A549 (cell line): ENCODE measurements around the gene KIAA0040.

Source experiments
- BCL3 ChIP-seq: fragments of >200 bp; sonication (Bioruptor Twin); formaldehyde crosslinking; IDR thresholded peaks from 3 replicates; pipeline ENCODE4 v1.6.1; 2016
- BHLHE40 ChIP-seq: IDR thresholded peaks from 2 replicates; pipeline ENCODE4 v1.6.1; 2012; ENCODE audit warnings: low read depth, low read length, inconsistent platforms
- CHD4 ChIP-seq: fragments of 200-600 bp; sonication (generic); IDR thresholded peaks from 2 replicates; pipeline ENCODE4 v1.6.1; 2016; ENCODE audit warnings: antibody characterized with exemption, mild to moderate bottlenecking, borderline replicate concordance
- CTCF ChIP-seq: fragments of >200 bp; sonication (Bioruptor Twin); formaldehyde crosslinking; IDR thresholded peaks from 3 replicates; pipeline ENCODE4 v1.5.1; 2016
- JUN ChIP-seq, 2 experiments: fragments of >200 bp; sonication (Bioruptor Twin); formaldehyde crosslinking; IDR thresholded peaks; 2 replicates in 1 of 2; 3 replicates in 1 of 2; pipeline ENCODE4 v1.6.1; 2016 to 2017
- NFE2L2 ChIP-seq: fragments of 150-350 bp; conservative IDR thresholded peaks from 2 replicates; pipeline ENCODE4 v1.6.1; 2014; ENCODE audit warnings: low read length
- PHF8 ChIP-seq: fragments of 200-600 bp; sonication (generic); IDR thresholded peaks from 2 replicates; pipeline ENCODE4 v1.6.1; 2016; ENCODE audit warnings: low read depth, mild to moderate bottlenecking, antibody characterized with exemption, moderate library complexity, borderline replicate concordance
- POLR2A ChIP-seq: IDR thresholded peaks from 2 replicates; pipeline ENCODE4 v1.6.1; 2012; ENCODE audit warnings: mild to moderate bottlenecking, low read length
- REST ChIP-seq: fragments of 200-600 bp; sonication (generic); IDR thresholded peaks from 2 replicates; pipeline ENCODE4 v1.6.1; 2016; ENCODE audit warnings: antibody characterized with exemption, mild to moderate bottlenecking, moderate library complexity
- SMC3 ChIP-seq: fragments of >200 bp; sonication (Bioruptor Twin); formaldehyde crosslinking; IDR thresholded peaks from 3 replicates; pipeline ENCODE4 v1.6.1; 2018; ENCODE audit warnings: inconsistent platforms
- USF2 ChIP-seq: fragments of 450-650 bp; IDR thresholded peaks from 2 replicates; pipeline ENCODE4 v1.6.1; 2014; ENCODE audit warnings: antibody characterized with exemption
- ZC3H11A ChIP-seq: fragments of 450-650 bp; IDR thresholded peaks from 2 replicates; pipeline ENCODE4 v1.6.1; 2014; ENCODE audit warnings: antibody characterized with exemption, mild to moderate bottlenecking

- TF ChIP-seq REST (no peak), BCL3 (no peak), POLR2A (no peak), JUN (IDR thresholded peaks at IDR 0.05) (no peak), PHF8 (no peak), NFE2L2 (no peak), SMC3 (no peak), ZC3H11A (no peak), CHD4 (no peak), CTCF (no peak), BHLHE40 (no peak), USF2 (no peak)
These were observed 16.4 kb upstream of the KIAA0040 start for GRCh38 chr1:175208773-175209492.
